ENCODE data around the gene RAMP1.

The RAMP1 gene

DNA sequence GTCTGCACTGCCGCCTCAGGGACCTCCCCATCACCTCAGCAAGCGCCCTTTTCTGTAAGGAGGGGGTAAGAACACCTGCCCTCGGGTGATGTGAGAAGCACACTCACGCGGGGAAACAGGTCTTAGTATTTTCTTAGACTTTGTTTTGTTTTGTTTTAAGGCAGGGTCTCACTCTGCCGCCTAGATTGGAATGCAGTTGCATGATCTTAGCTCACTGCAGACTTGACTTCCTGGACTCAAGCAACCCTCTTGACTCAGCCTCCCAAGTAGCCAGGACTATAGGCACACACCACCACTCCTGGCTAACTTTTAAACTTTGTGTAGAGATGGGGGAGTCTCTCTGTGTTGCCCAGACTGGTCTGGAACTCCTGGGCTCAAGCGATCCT lies 37.1 kb downstream of the RAMP1 start:
- DNase-seq = no peak

- no peak for DNase-seq
Measured at GRCh38 chr2:237896956-237897355, 37.5 kb downstream of the RAMP1 start.

- DNase-seq = no peak
Measured at GRCh38 chr2:237898057-237898414, 38.6 kb downstream of the RAMP1 start.

DNA sequence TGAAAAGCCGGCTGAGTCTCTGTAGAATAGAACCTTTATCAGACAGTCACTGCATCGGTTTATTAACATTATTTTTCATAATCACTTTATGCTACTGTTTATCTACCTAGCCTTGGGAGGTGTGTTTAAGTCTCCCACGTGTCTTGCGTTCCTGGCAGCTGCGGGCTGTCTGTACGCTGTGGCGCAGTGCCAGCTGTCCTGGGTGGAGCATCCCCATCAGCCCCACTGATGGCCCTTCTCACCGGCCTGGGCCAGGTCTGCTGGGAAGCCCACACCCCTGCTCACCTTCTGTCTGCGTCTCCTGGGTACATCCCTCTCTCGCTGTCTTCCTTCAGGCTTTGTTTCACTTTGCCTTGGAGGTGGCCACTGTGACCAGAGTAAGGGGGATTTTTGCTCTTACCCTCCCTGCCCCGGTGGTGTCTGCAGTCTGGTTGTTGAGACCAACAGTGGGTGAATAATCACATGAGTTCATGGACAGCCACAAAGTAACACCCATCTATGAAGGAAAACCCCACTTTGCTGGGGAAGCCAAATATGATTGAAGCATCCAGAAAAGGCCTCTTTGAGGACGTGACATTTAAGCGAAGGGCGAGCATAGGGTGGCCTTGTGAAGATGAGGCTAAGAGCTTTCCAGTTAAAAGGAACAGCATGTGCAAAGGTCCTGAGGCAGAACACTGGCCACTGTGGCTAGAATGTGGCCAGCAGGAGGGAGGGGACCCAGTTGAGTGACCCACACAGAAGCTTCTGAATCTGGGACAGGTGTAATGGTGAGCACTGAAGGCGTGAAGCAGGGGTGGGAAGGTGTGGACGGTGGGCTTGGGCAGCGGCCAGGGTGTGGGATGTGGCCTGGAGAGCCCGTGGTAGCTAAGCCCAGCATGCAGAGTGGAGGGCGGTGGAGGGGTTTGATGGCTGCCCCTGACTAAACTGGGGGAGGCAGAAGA lies 41.7 kb downstream of the RAMP1 start:
- no peak for DNase-seq

GRCh38 chr2:237901932-237902850 lies 42.8 kb downstream of the RAMP1 start:
- no peak for DNase-seq

- peak; percentile 80 for DNase-seq
Measured at GRCh38 chr2:237904831-237905599, 45.6 kb downstream of the RAMP1 start.

DNA sequence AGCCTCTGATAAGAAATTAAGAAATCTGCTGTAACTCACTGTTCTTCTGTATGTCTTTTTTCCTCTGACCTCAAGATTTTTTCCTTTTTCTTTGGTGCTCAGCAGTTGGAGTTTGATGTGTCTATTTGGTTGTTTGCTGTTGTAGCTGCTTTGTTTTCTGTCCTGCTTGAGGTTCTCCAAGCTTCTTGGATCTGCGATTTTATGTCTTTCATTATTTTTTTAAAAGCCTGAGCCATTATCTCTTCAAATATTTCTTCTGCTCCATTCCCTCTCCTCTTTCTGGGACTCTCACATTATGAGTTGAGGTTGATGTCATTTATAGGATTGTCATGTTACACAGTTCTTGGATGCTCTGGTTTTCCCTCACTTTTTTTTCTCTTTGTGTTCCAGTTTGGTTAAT lies 47.7 kb downstream of the RAMP1 start:
- no peak for DNase-seq

- DNase-seq = no peak
Measured at GRCh38 chr2:237909075-237909695, 49.8 kb downstream of the RAMP1 start.

- no peak for DNase-seq
Measured at GRCh38 chr2:237909801-237910475, 50.5 kb downstream of the RAMP1 start.

DNA sequence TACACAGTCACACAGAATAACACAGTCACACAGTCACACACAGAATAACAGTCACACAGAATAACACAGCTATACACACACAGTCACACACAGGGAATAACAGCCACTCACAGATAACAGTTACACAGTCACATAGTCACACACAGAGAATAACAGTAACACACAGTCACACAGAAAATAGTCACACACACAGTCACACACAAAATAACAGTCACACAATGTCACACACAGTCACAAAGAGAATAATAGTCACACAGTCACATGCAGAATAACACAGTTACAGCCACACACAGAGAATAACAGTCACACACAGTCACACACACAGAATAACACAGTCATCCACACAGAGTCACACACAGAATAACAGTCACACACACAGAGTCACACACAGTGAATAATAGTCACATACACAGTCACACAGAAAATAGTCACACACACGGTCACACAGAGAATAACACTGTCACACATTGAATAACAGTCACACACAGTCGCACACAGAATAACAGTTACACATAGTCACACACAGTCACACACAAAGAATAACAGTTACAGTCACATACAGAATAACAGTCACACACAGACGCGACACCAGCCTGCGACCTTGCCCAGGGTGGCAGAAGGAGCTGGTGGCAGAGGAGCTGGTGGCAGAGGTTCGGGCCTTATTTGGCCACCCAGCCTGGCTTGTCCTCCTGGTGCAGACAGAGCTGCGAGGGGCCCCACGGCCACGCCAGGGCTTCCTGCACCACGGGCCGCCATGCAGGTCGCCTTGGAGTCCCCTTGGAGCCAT lies 51.3 kb downstream of the RAMP1 start:
- no peak for DNase-seq

- DNase-seq = no peak
Measured at GRCh38 chr2:237911363-237912017, 52.1 kb downstream of the RAMP1 start.

DNA sequence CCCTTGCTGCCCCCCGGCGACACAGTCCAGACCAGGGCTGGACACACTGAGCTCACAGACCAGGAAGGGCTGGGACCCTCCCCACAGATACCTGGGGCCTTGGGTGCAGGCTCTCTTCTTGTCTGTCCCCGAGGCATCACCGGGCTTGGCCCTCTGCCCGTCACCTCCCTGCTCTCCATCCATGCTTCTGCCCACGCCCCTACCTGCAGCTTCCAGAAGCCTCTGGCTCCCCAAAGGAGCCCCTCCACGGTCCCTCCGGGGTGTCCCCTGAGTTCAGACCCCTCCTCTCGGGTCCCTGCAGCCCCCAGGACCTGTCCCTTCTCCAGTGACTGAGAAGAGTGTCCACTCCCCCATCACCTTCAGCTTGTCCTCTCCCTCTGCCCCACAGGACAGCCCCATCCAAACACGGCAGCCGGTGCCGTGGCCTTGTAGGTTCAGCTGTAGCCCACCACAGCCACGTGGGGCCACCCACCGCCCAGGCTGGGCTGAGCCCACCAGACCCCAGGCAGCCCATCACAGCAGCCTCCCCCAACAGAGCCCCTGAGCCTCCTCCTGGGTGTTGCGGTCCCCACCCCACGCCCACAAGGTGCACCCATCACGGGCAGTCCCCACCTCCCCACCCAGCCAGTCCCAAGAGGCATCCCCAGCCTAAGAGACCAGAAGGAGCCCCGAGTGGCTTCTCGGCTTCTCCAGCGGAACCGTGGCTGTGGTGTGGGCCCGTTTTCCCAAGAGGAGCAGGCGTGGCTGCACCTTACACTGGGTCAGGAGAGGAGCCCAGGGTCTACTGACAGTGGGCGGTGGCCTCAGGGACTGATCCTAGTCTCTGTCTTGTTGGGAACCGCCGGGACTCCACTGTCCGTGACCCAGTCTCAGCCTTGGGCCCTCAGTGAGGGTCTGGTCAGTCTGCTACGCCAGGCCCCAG lies 53.1 kb downstream of the RAMP1 start:
- DNase-seq = no peak

- no peak for DNase-seq
Measured at GRCh38 chr2:237913193-237913917, 53.9 kb downstream of the RAMP1 start.

DNA sequence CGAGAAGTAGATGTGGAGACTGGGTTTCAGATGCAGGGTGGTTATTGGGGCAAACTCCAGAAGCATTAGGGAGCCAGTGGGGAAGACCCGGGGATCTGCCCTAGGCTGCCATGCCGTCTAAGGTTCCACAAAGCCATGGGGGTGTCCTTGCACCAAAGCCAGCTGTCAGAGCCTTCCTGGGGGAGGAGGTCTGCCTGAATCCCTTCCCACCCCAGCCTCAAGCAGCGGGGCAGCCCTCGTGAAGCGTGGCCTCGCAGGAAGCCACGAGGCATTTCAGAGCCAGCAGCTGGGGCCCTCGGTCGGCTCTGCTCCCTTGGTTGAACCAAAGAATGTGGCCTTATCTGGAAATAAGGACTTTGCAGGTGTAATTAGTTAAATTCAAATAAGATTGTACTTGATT lies 56.2 kb downstream of the RAMP1 start:
- no peak for DNase-seq

DNA sequence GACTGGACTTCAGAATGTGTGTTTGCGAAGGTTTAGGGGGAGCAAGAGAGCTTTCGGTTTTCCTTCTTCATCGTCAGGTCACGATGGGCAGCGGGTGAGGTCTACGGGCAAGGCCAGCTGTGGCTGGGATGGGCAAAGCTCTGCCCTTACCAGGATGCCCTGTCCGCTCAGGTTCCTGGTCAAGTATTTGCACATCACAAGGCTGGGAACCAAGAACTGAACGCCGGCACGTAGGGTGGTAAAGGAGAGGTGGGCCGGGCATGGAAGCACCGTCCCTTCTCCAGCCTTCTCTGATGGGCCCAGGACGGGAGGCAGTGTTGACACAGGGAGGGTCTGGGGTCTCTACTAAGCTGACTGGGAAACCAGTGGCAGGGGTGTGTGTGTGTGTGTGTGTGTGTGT lies 56.9 kb downstream of the RAMP1 start:
- DNase-seq = no peak

GRCh38 chr2:237917696-237918374 lies 58.4 kb downstream of the RAMP1 start:
- no peak for DNase-seq

- peak; percentile 33 for DNase-seq
Measured at GRCh38 chr2:237919593-237919992, 60.2 kb downstream of the RAMP1 start.

DNA sequence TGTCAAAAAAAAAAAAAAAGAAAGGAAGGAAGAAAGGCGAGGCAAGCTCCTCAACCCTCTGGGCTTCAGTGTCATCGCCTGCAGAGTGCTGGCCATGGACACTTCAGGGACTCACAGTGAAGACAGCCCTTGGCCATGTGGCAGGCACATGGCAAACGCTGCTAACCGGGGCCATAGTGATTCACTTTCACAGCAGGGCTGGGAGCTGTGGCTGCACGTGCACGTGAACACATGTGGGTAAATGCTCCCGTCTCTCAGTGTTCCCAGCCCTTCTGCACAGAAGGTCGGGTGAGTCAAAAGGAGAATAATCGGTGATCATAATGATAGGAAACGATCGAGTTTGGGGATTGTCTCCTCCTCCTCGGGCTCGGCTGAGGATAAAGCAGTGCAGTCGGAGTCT lies 61.2 kb downstream of the RAMP1 start:
- DNase-seq = no peak

Data from MV-4-11 (cell line).